Tibial nerve (tissue), 4 donors: Measurements from ENCODE around the gene POTEC.
"Not testable (repeated sequence)": the region's sequence is repeated elsewhere in the genome, so short reads cannot be mapped to it uniquely, and the experiment has no call there.

Experiments used
- CTCF ChIP-seq, 5 experiments: fragments of 200-600 bp in 3 of 5; fragments of 450-650 bp in 2 of 5; sonication (generic) in 3 of 5; IDR thresholded peaks; one replicate each; pipeline ENCODE4 v1.5.1; 2016 to 2019; ENCODE audit warnings: antibody characterized with exemption in 5 of 5, mild to moderate bottlenecking in 3 of 5, moderate library complexity in 2 of 5
- EP300 ChIP-seq, 2 donors: sonication (generic); formaldehyde crosslinking; IDR thresholded peaks; one replicate each; pipeline ENCODE4 v1.6.1; 2017; ENCODE audit warnings: antibody characterized with exemption in 2 of 2, mild to moderate bottlenecking in 1 of 2
- POLR2A ChIP-seq, 2 donors: fragments of 450-650 bp; IDR thresholded peaks; one replicate each; pipeline ENCODE4 v1.6.1; 2017; ENCODE audit warnings: antibody characterized with exemption in 2 of 2, mild to moderate bottlenecking in 2 of 2, moderate library complexity in 2 of 2

GRCh38 chr18:14471286-14471685 is 72.1 kb downstream of the POTEC start:
- not testable (repeated sequence) for TF ChIP-seq CTCF, EP300, POLR2A (IDR thresholded peaks at IDR 0.05)
